ENCODE measurements around the gene ZNF615. TPM values are rescaled to one million over a fixed set of nuclear protein-coding genes. Genes with fewer than 3 reads are reported as not detected.
"Not testable (repeated sequence)": the region's sequence is repeated elsewhere in the genome, so short reads cannot be mapped to it uniquely, and the experiment has no call there.

Gene ZNF615
- total RNA-seq, 2 experiments from 2014 or later = 11.4 to 12.1 TPM

DNA sequence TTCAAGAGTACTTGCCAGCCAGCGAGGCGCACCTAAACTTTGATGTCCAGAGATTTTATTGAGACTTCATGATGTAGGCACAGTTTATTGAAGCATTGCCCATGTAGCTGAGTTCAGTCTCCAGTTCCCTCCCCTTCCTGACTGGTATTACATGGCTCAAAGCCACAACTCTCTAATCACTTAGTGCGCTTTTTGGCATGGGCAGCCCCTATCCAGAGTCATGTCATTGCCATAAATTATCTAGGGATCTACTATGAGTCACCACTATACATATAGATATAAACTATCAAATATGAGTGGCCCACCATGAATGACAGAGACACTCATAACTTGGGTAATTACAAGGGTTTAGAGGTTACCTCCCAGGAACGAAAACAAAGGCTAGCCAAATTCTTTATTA is 12.5 kb upstream of the ZNF615 start:
- Mint-ChIP-seq H3K4me1 (no peaks in the 10 kb centered on the region), H3K27me3 (no peaks in the 10 kb centered on the region), H3K36me3 (ENCODE audit: low read depth) (peaks cover 95% of the 10 kb centered on the region), H3K27ac (no peak overlapping the region), H3K4me3 (no peak overlapping the region), H3K9me3 (peaks cover 75% of the 10 kb centered on the region)
- CTCF ChIA-PET = no interaction called here
- POLR2A ChIA-PET = interaction anchor here (1.2 to 1.3 kb wide), 2 partner anchors 8 to 12 kb away, joined by 3 to 4 read pairs; partner anchors contain the start of genes ZNF614 and ZNF615
- no peak for DNase-seq

- Mint-ChIP-seq H3K9me3 (peaks cover 41% of the 10 kb centered on the region), H3K4me1 (peaks cover 19% of the 10 kb centered on the region), H3K36me3 (ENCODE audit: low read depth) (peaks cover 59% of the 10 kb centered on the region), H3K27ac (no peak overlapping the region), H3K27me3 (no peaks in the 10 kb centered on the region), H3K4me3 (no peak overlapping the region)
- DNase-seq = no peak
- ChIA-PET CTCF (no interaction called here), POLR2A (no interaction called here)
These were observed 2.7 kb upstream of the ZNF615 start for GRCh38 chr19:52010674-52011073.

- CTCF ChIA-PET = interaction anchor here (1.5 kb wide), 1 partner anchor 230 kb away, joined by 4 read pairs; no protein-coding TSS in a partner anchor
- H3K36me3 Mint-ChIP-seq (ENCODE audit: low read depth) = peaks cover 58% of the 10 kb centered on the region
- DNase-seq = no peak
- peak overlapping the region; percentile 92 for H3K27ac Mint-ChIP-seq
- peaks cover 19% of the 10 kb centered on the region for H3K4me1 Mint-ChIP-seq
- peak overlapping the region; percentile 93 for H3K4me3 Mint-ChIP-seq
- POLR2A ChIA-PET = interaction anchor here (1.0 to 3.8 kb wide), 6 partner anchors 20 to 230 kb away, joined by 3 to 18 read pairs (median 6); partner anchors contain the start of genes PPP2R1A, ZNF350, ZNF432 and ZNF614
- H3K9me3 Mint-ChIP-seq = peaks cover 39% of the 10 kb centered on the region
- no peaks in the 10 kb centered on the region for H3K27me3 Mint-ChIP-seq
These were observed 583 bp downstream of the ZNF615 start for GRCh38 chr19:52007451-52007805.

DNA sequence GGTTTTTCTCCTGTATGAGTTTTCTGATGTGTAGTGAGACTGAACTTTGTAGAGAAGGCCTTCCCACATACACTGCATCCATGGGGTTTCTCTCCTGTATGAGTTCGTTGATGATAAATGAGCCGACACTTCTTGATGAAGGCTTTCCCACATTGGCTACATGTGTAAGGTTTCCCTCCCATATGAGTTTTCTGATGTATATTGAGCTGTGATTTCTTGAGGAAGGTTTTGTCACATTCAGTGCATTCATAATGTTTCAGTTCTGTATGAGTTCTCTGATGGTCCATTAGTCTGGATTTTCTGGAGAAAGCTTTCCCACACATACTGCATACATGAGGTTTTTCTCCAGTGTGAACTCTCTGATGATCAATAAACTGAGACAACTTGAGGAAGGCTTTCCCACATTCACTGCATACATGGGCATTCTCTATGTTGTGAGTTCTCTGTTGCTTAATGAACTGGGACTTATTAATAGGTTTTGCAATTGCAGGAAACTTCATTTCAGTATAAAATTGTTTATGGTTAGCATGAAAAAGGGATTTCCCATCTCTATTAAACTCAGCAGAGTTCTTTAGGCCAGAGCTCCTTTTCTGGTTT is 13.9 kb downstream of the ZNF615 start:
- CTCF ChIA-PET = no interaction called here
- H3K9me3 Mint-ChIP-seq = peaks cover 68% of the 10 kb centered on the region

DNA sequence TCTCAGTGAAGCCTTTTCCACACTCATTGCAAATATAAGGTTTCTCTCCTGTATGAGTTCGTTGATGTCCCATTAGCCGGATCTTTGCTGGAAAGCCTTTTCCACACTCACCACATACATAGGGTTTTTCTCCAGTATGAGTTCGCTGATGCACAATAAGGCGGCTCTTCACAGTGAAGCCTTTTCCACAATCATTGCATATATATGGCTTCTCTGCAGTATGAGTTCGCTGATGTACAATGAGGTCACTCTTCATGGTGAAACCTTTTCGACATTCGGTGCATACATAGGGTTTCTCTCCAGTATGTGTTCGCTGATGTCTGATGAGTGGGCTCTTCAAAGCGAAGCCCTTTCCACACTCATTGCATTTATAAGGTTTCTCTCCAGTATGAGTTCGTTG is 14.6 kb downstream of the ZNF615 start:
- no peak for DNase-seq
- Mint-ChIP-seq H3K27me3 (no peaks in the 10 kb centered on the region), H3K4me3 (no peak overlapping the region), H3K4me1 (peaks cover 2% of the 10 kb centered on the region), H3K27ac (no peak overlapping the region), H3K9me3 (peaks cover 73% of the 10 kb centered on the region), H3K36me3 (ENCODE audit: low read depth) (peaks cover 74% of the 10 kb centered on the region)
- ChIA-PET POLR2A (no interaction called here), CTCF (no interaction called here)

More for the DNA sequence above, 13.9 kb downstream of the ZNF615 start:
- H3K4me1 Mint-ChIP-seq = no peaks in the 10 kb centered on the region
- no peak for DNase-seq
- H3K27ac Mint-ChIP-seq = no peak overlapping the region
- H3K36me3 Mint-ChIP-seq (ENCODE audit: low read depth) = peaks cover 75% of the 10 kb centered on the region
- H3K27me3 Mint-ChIP-seq = no peaks in the 10 kb centered on the region
- H3K4me3 Mint-ChIP-seq = no peak overlapping the region
- POLR2A ChIA-PET = no interaction called here

- Mint-ChIP-seq H3K4me3 (peak within 1 kb of the TSS; percentile 87), H3K27ac (peak within 1 kb of the TSS; percentile 81), H3K9me3 (peaks cover 61% of the 10 kb centered on the region), H3K36me3 (ENCODE audit: low read depth) (peaks cover 67% of the 10 kb centered on the region), H3K4me1 (peaks cover 17% of the 10 kb centered on the region), H3K27me3 (no peaks in the 10 kb centered on the region)
- DNase-seq = peak; percentile 93
- POLR2A ChIA-PET = interaction anchor here (1.2 to 1.4 kb wide), 2 partner anchors 21 to 62 kb away, joined by 4 to 8 read pairs; partner anchors contain the start of genes ZNF432 and ZNF615
- CTCF ChIA-PET = no interaction called here
These were observed 21.4 kb downstream of the ZNF615 start, which contains the start of gene ZNF350 for GRCh38 chr19:51986309-51987291. ZNF350 (minus strand) TSS chr19:51986840; CDS start chr19:51974360, 12,480 bp downstream.

GRCh38 chr19:51983361-51983760 is 24.6 kb downstream of the ZNF615 start:
- Mint-ChIP-seq H3K4me3 (no peak overlapping the region), H3K27ac (no peak overlapping the region), H3K36me3 (ENCODE audit: low read depth) (peaks cover 84% of the 10 kb centered on the region), H3K27me3 (no peaks in the 10 kb centered on the region), H3K4me1 (peaks cover 16% of the 10 kb centered on the region), H3K9me3 (peaks cover 68% of the 10 kb centered on the region)
- no peak for DNase-seq
- POLR2A ChIA-PET = no interaction called here
- CTCF ChIA-PET = no interaction called here

DNA sequence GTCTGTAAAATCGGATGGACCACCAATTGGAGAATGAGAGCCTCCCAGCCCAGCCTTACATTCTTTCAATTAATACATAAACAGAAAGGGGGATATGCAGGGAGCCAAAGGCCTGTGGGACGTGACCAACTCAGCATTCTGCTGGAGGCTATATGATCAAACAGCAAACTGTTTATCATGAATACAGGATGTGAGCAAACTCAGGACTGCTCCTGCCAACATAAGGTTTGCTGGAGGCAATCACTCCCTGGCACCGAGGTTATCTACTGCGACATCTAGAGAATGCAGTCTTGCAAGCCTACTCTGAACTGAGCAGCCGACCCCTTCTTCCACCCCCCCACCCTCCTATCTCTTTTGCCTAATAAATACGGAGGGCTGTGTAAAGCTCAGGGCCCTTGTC is 27.1 kb downstream of the ZNF615 start:
- DNase-seq, POLR2A ChIA-PET, CTCF ChIA-PET, H3K27ac Mint-ChIP-seq, H3K4me3 Mint-ChIP-seq, H3K4me1 Mint-ChIP-seq, H3K27me3 Mint-ChIP-seq: not testable (repeated sequence)
- Mint-ChIP-seq H3K36me3 (ENCODE audit: low read depth) (peaks cover 88% of the 10 kb centered on the region), H3K9me3 (peaks cover 76% of the 10 kb centered on the region)

GRCh38 chr19:51980116-51980736 is 27.8 kb downstream of the ZNF615 start:
- H3K4me3 Mint-ChIP-seq = no peak overlapping the region
- DNase-seq = no peak
- peaks cover 4% of the 10 kb centered on the region for H3K4me1 Mint-ChIP-seq
- H3K27me3 Mint-ChIP-seq = no peaks in the 10 kb centered on the region
- POLR2A ChIA-PET = no interaction called here
- peaks cover 73% of the 10 kb centered on the region for H3K9me3 Mint-ChIP-seq
- CTCF ChIA-PET = no interaction called here
- no peak overlapping the region for H3K27ac Mint-ChIP-seq
- peaks cover 84% of the 10 kb centered on the region for H3K36me3 Mint-ChIP-seq (ENCODE audit: low read depth)

GRCh38 chr19:51978882-51979281 is 29.1 kb downstream of the ZNF615 start:
- Mint-ChIP-seq H3K27me3 (no peaks in the 10 kb centered on the region), H3K4me3 (no peak overlapping the region), H3K9me3 (peaks cover 74% of the 10 kb centered on the region), H3K36me3 (ENCODE audit: low read depth) (peaks cover 89% of the 10 kb centered on the region), H3K27ac (no peak overlapping the region), H3K4me1 (no peaks in the 10 kb centered on the region)
- ChIA-PET CTCF (no interaction called here), POLR2A (no interaction called here)
- no peak for DNase-seq

GRCh38 chr19:51977346-51977745 is 30.7 kb downstream of the ZNF615 start:
- Mint-ChIP-seq H3K27me3 (no peaks in the 10 kb centered on the region), H3K4me1 (no peaks in the 10 kb centered on the region), H3K4me3 (no peak overlapping the region), H3K27ac (no peak overlapping the region), H3K36me3 (ENCODE audit: low read depth) (peaks cover 90% of the 10 kb centered on the region), H3K9me3 (peaks cover 69% of the 10 kb centered on the region)
- ChIA-PET CTCF (no interaction called here), POLR2A (no interaction called here)
- no peak for DNase-seq

DNA sequence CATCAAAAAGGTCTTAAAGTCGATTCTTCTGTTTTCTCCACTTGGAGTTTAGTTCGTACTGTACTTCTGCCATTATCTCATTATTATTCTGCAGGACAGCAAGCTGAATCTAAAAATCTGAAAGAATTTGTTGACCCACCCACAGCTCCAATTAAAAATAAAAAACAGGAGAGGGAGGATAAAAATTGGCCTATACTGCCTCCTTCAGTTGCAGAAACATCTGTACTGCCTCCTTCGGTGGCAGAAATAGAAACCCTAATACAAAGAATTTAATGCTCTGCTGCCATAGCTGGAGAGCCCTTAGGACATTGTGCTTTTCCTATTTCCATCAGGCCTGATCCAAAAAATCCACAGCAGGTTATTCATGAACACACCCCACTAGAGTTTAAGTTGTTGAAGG is 31.2 kb downstream of the ZNF615 start:
- no peaks in the 10 kb centered on the region for H3K27me3 Mint-ChIP-seq
- no peak overlapping the region for H3K27ac Mint-ChIP-seq
- CTCF ChIA-PET = no interaction called here
- peaks cover 70% of the 10 kb centered on the region for H3K9me3 Mint-ChIP-seq
- H3K4me1 Mint-ChIP-seq = no peaks in the 10 kb centered on the region
- POLR2A ChIA-PET = no interaction called here
- no peak for DNase-seq
- H3K4me3 Mint-ChIP-seq = no peak overlapping the region
- H3K36me3 Mint-ChIP-seq (ENCODE audit: low read depth) = peaks cover 91% of the 10 kb centered on the region

DNA sequence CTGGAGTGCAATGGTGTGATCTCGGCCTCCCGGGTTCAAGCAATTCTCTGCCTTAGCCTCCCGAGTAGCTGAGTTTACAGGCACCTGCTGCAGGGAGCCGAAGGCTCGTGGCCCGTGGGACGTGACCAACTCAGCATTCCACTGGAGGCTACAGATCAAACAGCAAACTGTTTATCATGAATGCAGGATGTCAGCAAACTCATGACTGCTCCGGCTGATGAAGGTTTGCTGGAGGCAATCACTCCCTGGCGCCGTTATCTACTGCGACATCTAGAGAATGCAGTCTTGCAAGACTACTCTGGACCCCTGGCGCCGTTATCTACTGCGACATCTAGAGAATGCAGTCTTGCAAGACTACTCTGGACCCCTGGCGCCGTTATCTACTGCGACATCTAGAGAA is 32.2 kb downstream of the ZNF615 start:
- H3K27ac Mint-ChIP-seq, POLR2A ChIA-PET, CTCF ChIA-PET, H3K4me1 Mint-ChIP-seq, H3K4me3 Mint-ChIP-seq, H3K27me3 Mint-ChIP-seq, DNase-seq: not testable (repeated sequence)
- Mint-ChIP-seq H3K36me3 (ENCODE audit: low read depth) (peaks cover 92% of the 10 kb centered on the region), H3K9me3 (peaks cover 71% of the 10 kb centered on the region)
